GM23338 (cell line): Measurements from ENCODE around the gene ATXN7L3. TPM values are rescaled to one million over a fixed set of nuclear protein-coding genes. Genes with fewer than 3 reads are reported as not detected.

ENCODE experiments used
- ATAC-seq: fragments of 200-7000 bp; cut with Tn5 transposase; 3 replicates; pipeline ENCODE4 v1.9.1; 2020
- DNase-seq: peaks from one replicate; pipeline ENCODE4 v3.0.0-alpha.2; 2015; ENCODE audit warnings: low spot score
- H2AFZ ChIP-seq: fragments of 200-600 bp; sonication (generic); 2 replicates; pipeline ENCODE4 v1.8.0; 2016; ENCODE audit warnings: antibody characterized with exemption, mild to moderate bottlenecking, moderate library complexity
- H3F3A ChIP-seq: fragments of 200-600 bp; sonication (generic); replicated peaks from 2 replicates; pipeline ENCODE4 v1.8.0; 2017; ENCODE audit warnings: antibody characterized with exemption, mixed run types, low read depth
- H3K27ac ChIP-seq: fragments of 200-600 bp; sonication (generic); 2 replicates; pipeline ENCODE4 v1.6.1; 2016; ENCODE audit warnings: low read depth
- H3K27me3 ChIP-seq: fragments of 200-600 bp; sonication (generic); 2 replicates; pipeline ENCODE4 v1.8.0; 2016; ENCODE audit warnings: mild to moderate bottlenecking, mixed run types, moderate library complexity; ENCODE audit not compliant: insufficient read depth
- H3K36me3 ChIP-seq: fragments of 200-600 bp; sonication (generic); 2 replicates; pipeline ENCODE4 v1.8.0; 2016; ENCODE audit warnings: mild to moderate bottlenecking; ENCODE audit not compliant: insufficient read depth
- H3K4me1 ChIP-seq: fragments of 200-600 bp; sonication (generic); 2 replicates; pipeline ENCODE4 v1.8.0; 2016; ENCODE audit warnings: mild to moderate bottlenecking, moderate library complexity; ENCODE audit not compliant: insufficient read depth
- H3K4me2 ChIP-seq: fragments of 200-600 bp; sonication (generic); 2 replicates; pipeline ENCODE4 v1.7.1; 2017; ENCODE audit warnings: mixed run types
- H3K4me3 ChIP-seq: fragments of 200-600 bp; sonication (generic); 2 replicates; pipeline ENCODE4 v1.6.1; 2016; ENCODE audit warnings: mixed run types
- H3K79me2 ChIP-seq: fragments of 200-600 bp; sonication (generic); replicated peaks from 2 replicates; pipeline ENCODE4 v1.8.0; 2017; ENCODE audit warnings: mild to moderate bottlenecking; ENCODE audit not compliant: insufficient read depth
- H3K9me2 ChIP-seq: fragments of 200-600 bp; sonication (generic); 2 replicates; pipeline ENCODE4 v1.8.0; 2017; ENCODE audit not compliant: insufficient read depth
- H4K20me1 ChIP-seq: fragments of 200-600 bp; sonication (generic); replicated peaks from 2 replicates; pipeline ENCODE4 v1.8.0; 2017; ENCODE audit warnings: mild to moderate bottlenecking; ENCODE audit not compliant: insufficient read depth
- H3K27ac Mint-ChIP-seq: 2 replicates; pipeline ENCODE4 v1.8.0; 2020; ENCODE audit warnings: inconsistent platforms, mild to moderate bottlenecking, moderate library complexity, mixed read lengths
- H3K27me3 Mint-ChIP-seq: 3 replicates; pipeline ENCODE4 v1.8.0; 2022; ENCODE audit warnings: low read depth, mild to moderate bottlenecking, moderate library complexity, mixed read lengths, inconsistent platforms; ENCODE audit not compliant: insufficient read depth, poor library complexity
- H3K36me3 Mint-ChIP-seq: 3 replicates; pipeline ENCODE4 v1.8.0; 2021; ENCODE audit warnings: low read depth, mild to moderate bottlenecking, inconsistent platforms, moderate library complexity, mixed read lengths
- H3K4me1 Mint-ChIP-seq: 3 replicates; pipeline ENCODE4 v1.8.0; 2020; ENCODE audit warnings: mild to moderate bottlenecking, inconsistent platforms, mixed read lengths
- H3K4me3 Mint-ChIP-seq: 3 replicates; pipeline ENCODE4 v1.8.0; 2021; ENCODE audit warnings: moderate library complexity, mild to moderate bottlenecking, inconsistent platforms, mixed read lengths
- H3K9me3 Mint-ChIP-seq: 3 replicates; pipeline ENCODE4 v1.8.0; 2020; ENCODE audit warnings: moderate library complexity, mild to moderate bottlenecking, inconsistent platforms, mixed read lengths
- CREB1 ChIP-seq: fragments of 250-450 bp; sonication (Bioruptor Pico); IDR thresholded peaks from 2 replicates; pipeline ENCODE4 v1.5.0; 2020; ENCODE audit warnings: low read depth, mild to moderate bottlenecking, moderate library complexity
- CTCF ChIP-seq, 2 experiments: fragments of 200-600 bp in 1 of 2; sonication (generic) in 1 of 2; conservative IDR thresholded peaks; 2 replicates each; pipeline versions ENCODE4 v1.5.1 to v1.6.1; 2016 to 2017; ENCODE audit warnings: antibody characterized with exemption in 2 of 2, low read depth in 2 of 2, mild to moderate bottlenecking in 2 of 2, moderate library complexity in 1 of 2
- ETS1 ChIP-seq: IDR thresholded peaks from 2 replicates; pipeline ENCODE4 v1.6.1; 2016; ENCODE audit warnings: antibody characterized with exemption
- JUNB ChIP-seq: IDR thresholded peaks from one replicate; pipeline ENCODE4 v1.6.1; 2016; ENCODE audit warnings: antibody characterized with exemption; ENCODE audit not compliant: unreplicated experiment
- NANOG ChIP-seq: IDR thresholded peaks from 2 replicates; pipeline ENCODE4 v1.6.1; 2016; ENCODE audit warnings: antibody characterized with exemption, borderline replicate concordance
- STAT1 ChIP-seq: IDR thresholded peaks from one replicate; pipeline ENCODE4 v1.6.1; 2016; ENCODE audit warnings: antibody characterized with exemption; ENCODE audit not compliant: unreplicated experiment
- ZNF114 ChIP-seq: fragments of 250-450 bp; sonication (Bioruptor Pico); IDR thresholded peaks from 2 replicates; pipeline ENCODE4 v1.5.0; 2020; ENCODE audit warnings: mild to moderate bottlenecking, moderate library complexity
- polyA plus RNA-seq: library from polyadenylated mRNA; unstranded; fragments of >200 nt; fragmentation: Nextera tagmentation; extraction: Ambion mirVana; gene quantifications from 2 replicates; pipeline ENCODE4 v1.2.1, GENCODE V29; 2016
- total RNA-seq: library from RNA; depleted of rRNA; stranded (reverse); fragments of >200 nt; shearing (Covaris generic); gene quantifications from 2 replicates; pipeline ENCODE4 v1.2.3, GENCODE V29; 2014
- TF ChIP-seq, protein P1 (sequence below): fragments of 250-450 bp; sonication (Bioruptor Pico); IDR thresholded peaks from 2 replicates; pipeline ENCODE4 v1.5.0; 2020; ENCODE audit warnings: mild to moderate bottlenecking, moderate library complexity

Gene ATXN7L3
- total and polyA plus RNA-seq, 2 experiments from 2014 or later = 20.6 to 95.0 TPM

DNA sequence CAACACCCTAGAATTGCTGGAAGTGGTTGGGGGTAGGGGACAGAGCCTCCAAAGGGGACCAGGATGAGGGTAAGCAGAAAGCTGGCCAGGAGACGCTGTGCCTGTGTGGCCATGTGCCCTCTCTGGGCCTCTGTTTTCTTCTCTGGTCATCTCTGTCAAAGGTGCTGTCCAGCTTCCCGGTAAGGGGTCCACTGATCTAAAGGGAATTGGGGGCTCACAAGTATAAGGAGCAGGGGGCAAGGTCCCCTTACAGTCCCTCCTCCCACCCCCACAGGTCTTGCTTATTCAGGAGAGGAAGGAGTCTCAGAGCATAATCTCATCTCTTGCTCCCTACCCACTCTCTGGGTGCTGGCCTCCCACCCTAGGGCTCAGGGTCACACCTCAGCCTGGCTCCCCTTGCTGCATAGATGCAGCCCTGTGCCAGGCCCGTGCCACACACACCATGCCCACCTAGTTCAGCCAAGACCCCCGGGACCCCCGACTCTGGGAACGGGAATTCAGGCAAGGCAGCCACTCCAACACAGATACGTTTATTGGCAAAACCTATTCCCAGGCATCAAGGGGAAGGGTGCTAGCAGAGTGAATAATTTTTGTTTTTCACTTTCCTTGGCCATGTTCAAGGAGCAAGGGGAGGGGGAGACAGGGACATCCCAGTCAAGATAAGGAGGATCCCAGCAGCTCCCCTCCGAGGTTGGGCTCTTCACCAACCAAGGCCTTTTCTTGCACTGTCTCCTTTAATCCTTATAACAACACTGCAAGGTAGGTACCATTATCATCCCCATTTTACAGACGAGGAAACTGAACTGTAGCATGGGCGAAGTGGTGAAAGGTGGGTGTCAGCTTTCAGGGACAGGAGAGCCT is 48.4 kb upstream of the ATXN7L3 start (continued):
- TF ChIP-seq, protein P1, sequence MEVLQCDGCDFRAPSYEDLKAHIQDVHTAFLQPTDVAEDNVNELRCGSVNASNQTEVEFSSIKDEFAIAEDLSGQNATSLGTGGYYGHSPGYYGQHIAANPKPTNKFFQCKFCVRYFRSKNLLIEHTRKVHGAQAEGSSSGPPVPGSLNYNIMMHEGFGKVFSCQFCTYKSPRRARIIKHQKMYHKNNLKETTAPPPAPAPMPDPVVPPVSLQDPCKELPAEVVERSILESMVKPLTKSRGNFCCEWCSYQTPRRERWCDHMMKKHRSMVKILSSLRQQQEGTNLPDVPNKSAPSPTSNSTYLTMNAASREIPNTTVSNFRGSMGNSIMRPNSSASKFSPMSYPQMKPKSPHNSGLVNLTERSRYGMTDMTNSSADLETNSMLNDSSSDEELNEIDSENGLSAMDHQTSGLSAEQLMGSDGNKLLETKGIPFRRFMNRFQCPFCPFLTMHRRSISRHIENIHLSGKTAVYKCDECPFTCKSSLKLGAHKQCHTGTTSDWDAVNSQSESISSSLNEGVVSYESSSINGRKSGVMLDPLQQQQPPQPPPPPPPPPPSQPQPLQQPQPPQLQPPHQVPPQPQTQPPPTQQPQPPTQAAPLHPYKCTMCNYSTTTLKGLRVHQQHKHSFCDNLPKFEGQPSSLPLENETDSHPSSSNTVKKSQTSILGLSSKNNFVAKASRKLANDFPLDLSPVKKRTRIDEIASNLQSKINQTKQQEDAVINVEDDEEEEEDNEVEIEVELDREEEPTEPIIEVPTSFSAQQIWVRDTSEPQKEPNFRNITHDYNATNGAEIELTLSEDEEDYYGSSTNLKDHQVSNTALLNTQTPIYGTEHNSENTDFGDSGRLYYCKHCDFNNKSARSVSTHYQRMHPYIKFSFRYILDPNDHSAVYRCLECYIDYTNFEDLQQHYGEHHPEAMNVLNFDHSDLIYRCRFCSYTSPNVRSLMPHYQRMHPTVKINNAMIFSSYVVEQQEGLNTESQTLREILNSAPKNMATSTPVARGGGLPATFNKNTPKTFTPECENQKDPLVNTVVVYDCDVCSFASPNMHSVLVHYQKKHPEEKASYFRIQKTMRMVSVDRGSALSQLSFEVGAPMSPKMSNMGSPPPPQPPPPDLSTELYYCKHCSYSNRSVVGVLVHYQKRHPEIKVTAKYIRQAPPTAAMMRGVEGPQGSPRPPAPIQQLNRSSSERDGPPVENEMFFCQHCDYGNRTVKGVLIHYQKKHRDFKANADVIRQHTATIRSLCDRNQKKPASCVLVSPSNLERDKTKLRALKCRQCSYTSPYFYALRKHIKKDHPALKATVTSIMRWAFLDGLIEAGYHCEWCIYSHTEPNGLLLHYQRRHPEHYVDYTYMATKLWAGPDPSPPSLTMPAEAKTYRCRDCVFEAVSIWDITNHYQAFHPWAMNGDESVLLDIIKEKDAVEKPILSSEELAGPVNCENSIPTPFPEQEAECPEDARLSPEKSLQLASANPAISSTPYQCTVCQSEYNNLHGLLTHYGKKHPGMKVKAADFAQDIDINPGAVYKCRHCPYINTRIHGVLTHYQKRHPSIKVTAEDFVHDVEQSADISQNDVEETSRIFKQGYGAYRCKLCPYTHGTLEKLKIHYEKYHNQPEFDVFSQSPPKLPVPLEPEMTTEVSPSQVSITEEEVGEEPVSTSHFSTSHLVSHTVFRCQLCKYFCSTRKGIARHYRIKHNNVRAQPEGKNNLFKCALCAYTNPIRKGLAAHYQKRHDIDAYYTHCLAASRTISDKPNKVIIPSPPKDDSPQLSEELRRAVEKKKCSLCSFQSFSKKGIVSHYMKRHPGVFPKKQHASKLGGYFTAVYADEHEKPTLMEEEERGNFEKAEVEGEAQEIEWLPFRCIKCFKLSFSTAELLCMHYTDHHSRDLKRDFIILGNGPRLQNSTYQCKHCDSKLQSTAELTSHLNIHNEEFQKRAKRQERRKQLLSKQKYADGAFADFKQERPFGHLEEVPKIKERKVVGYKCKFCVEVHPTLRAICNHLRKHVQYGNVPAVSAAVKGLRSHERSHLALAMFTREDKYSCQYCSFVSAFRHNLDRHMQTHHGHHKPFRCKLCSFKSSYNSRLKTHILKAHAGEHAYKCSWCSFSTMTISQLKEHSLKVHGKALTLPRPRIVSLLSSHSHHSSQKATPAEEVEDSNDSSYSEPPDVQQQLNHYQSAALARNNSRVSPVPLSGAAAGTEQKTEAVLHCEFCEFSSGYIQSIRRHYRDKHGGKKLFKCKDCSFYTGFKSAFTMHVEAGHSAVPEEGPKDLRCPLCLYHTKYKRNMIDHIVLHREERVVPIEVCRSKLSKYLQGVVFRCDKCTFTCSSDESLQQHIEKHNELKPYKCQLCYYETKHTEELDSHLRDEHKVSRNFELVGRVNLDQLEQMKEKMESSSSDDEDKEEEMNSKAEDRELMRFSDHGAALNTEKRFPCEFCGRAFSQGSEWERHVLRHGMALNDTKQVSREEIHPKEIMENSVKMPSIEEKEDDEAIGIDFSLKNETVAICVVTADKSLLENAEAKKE (CRISPR knock-in tag) = no peak
- no peak for TF ChIP-seq STAT1
- TF ChIP-seq NANOG = no peak
- no peak for TF ChIP-seq CTCF (conservative IDR thresholded peaks at IDR 0.05; ENCODE audit: low read depth in 2 of 2)

DNA sequence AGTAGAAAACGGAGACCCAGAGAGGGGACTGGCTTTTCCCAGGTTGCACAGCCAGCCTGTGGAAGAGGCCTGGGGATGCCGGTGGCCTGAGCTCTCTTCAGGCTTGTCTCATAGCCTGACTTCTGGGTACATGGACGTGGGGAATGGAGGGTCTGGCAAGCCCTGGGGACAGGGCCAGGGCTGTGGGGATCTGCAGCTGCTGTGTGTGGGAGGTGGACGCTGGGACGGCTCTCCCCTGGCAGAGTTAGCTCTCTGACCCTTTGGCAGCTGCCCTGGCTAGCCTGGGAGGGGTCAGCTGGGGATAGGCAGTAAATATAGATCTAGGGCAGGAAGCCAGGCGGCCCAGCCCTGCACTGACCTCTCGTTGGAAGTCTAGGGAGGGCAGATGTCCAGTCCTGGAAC is 47.8 kb upstream of the ATXN7L3 start:
- Mint-ChIP-seq H3K27me3 (peaks cover 22% of the 10 kb centered on the region), H3K36me3 (no peaks in the 10 kb centered on the region), H3K4me1 (peaks cover 21% of the 10 kb centered on the region), H3K27ac (no peak overlapping the region), H3K4me3 (no peak overlapping the region), H3K9me3 (no peaks in the 10 kb centered on the region)
- Histone ChIP-seq H2AFZ (peak overlapping the region; percentile 96), H3K27me3 (no peaks in the 10 kb centered on the region), H3K4me3 (no peak overlapping the region), H3F3A (0 out of 2 replicates have a peak, but pooled peaks cover 4% of the 10 kb centered on the region), H3K4me2 (no peak overlapping the region), H3K36me3 (no peaks in the 10 kb centered on the region), H3K9me2 (no peaks in the 10 kb centered on the region), H3K27ac (no peak overlapping the region), H3K4me1 (peaks cover 14% of the 10 kb centered on the region; the same call in 1 of the 2 replicates), H4K20me1 (no peaks in the 10 kb centered on the region), H3K79me2 (no peaks in the 10 kb centered on the region)
- TF ChIP-seq CREB1 = no peak
- no peak for TF ChIP-seq CTCF (conservative IDR thresholded peaks at IDR 0.05; ENCODE audit: low read depth in 2 of 2)
- TF ChIP-seq JUNB = no peak
- TF ChIP-seq ZNF114 (CRISPR knock-in tag) = no peak
- no peak for TF ChIP-seq STAT1
- TF ChIP-seq ETS1 = no peak
- ATAC-seq = no peak
- DNase-seq = no peak
